Uterus (tissue), 2 donors: ENCODE results near the gene MSH2.

Experiments used
- CTCF ChIP-seq, 4 experiments: fragments of 200-600 bp in 2 of 4; fragments of 450-650 bp in 2 of 4; sonication (generic) in 2 of 4; IDR thresholded peaks; one replicate each; pipeline ENCODE4 v1.5.1; 2016 to 2019; ENCODE audit warnings: antibody characterized with exemption in 4 of 4, mild to moderate bottlenecking in 2 of 4, moderate library complexity in 1 of 4
- POLR2A ChIP-seq, 2 donors: fragments of 450-650 bp; IDR thresholded peaks; one replicate each; pipeline ENCODE4 v1.6.1; 2016; ENCODE audit warnings: antibody characterized with exemption in 2 of 2, mild to moderate bottlenecking in 1 of 2, moderate library complexity in 1 of 2

- TF ChIP-seq CTCF (IDR thresholded peaks at IDR 0.05), result no peak
- no peak for TF ChIP-seq POLR2A (IDR thresholded peaks at IDR 0.05)
Observed at GRCh38 chr2:47360283-47360682, 42.7 kb upstream of the MSH2 start.
